HepG2 (cell line): ENCODE data around the gene TECTA. TPM values are rescaled to one million over a fixed set of nuclear protein-coding genes. Genes with fewer than 3 reads are reported as not detected.

Source experiments
- CREM ChIP-seq, 2 experiments: sonication (generic) in 1 of 2; formaldehyde crosslinking in 1 of 2; IDR thresholded peaks; 2 replicates each; pipeline versions ENCODE4 v1.4.0 to v1.6.1; 2016 to 2020; ENCODE audit warnings: antibody characterized with exemption in 1 of 2, mild to moderate bottlenecking in 1 of 2, missing genetic modification reagents in 1 of 2
- FLYWCH1 ChIP-seq: sonication (generic); formaldehyde crosslinking; IDR thresholded peaks from 2 replicates; pipeline ENCODE4 v1.8.1; 2023; ENCODE audit warnings: mild to moderate bottlenecking, missing genetic modification reagents
- HIVEP1 ChIP-seq: sonication (generic); formaldehyde crosslinking; IDR thresholded peaks from 2 replicates; pipeline ENCODE4 v1.4.0; 2020; ENCODE audit warnings: mild to moderate bottlenecking, missing genetic modification reagents
- HNF4A ChIP-seq: sonication (generic); formaldehyde crosslinking; IDR thresholded peaks from 2 replicates; pipeline ENCODE4 v1.4.0; 2020; ENCODE audit warnings: missing genetic modification reagents
- MAFF ChIP-seq: IDR thresholded peaks from 2 replicates; pipeline ENCODE4 v1.6.1; 2011; ENCODE audit warnings: low read depth, low read length, improper control_type of control experiment
- NR2F2 ChIP-seq: IDR thresholded peaks from 2 replicates; pipeline ENCODE4 v1.6.1; 2012; ENCODE audit warnings: low read depth, inconsistent platforms, borderline replicate concordance
- RAD51 ChIP-seq: fragments of 450-650 bp; IDR thresholded peaks from 2 replicates; pipeline ENCODE4 v1.6.1; 2016; ENCODE audit warnings: borderline replicate concordance
- RCOR2 ChIP-seq: IDR thresholded peaks from 2 replicates; pipeline ENCODE4 v1.6.1; 2016; ENCODE audit warnings: missing biosample characterization, missing genetic modification reagents
- SSRP1 ChIP-seq: IDR thresholded peaks from 2 replicates; pipeline ENCODE4 v1.6.1; 2016; ENCODE audit warnings: control low read depth
- ZBTB7A ChIP-seq: sonication (generic); formaldehyde crosslinking; IDR thresholded peaks from 2 replicates; pipeline ENCODE4 v1.8.0; 2022; ENCODE audit warnings: mild to moderate bottlenecking, missing genetic modification reagents
- ZKSCAN1 ChIP-seq: fragments of 150-350 bp; IDR thresholded peaks from 2 replicates; pipeline ENCODE4 v1.6.1; 2014; ENCODE audit warnings: low read length
- ZNF441 ChIP-seq: sonication (generic); formaldehyde crosslinking; IDR thresholded peaks from 2 replicates; pipeline ENCODE4 v1.7.0; 2021; ENCODE audit warnings: missing genetic modification reagents, borderline replicate concordance
- ZNF710 ChIP-seq: sonication (generic); formaldehyde crosslinking; IDR thresholded peaks from 2 replicates; pipeline ENCODE4 v1.5.0; 2020; ENCODE audit warnings: mild to moderate bottlenecking, missing genetic modification reagents, borderline replicate concordance
- ZNF781 ChIP-seq: sonication (generic); formaldehyde crosslinking; IDR thresholded peaks from 2 replicates; pipeline ENCODE4 v1.5.1; 2020; ENCODE audit warnings: borderline replicate concordance, mild to moderate bottlenecking, missing genetic modification reagents; ENCODE audit errors: not compliant biosample characterization
- polyA plus RNA-seq, 8 experiments: library from polyadenylated mRNA; depleted of rRNA in 3 of 8; stranded (reverse) in 7 of 8; unstranded in 1 of 8; fragments of >200 nt; fragmentation: Illumina TruSeq in 4 of 8; extraction: Trizol in 4 of 8; gene quantifications; 2 replicates each; pipeline versions ENCODE4 v1.2.1 to v1.2.3, GENCODE V29; 2011 to 2016; ENCODE audit warnings: low read depth in 4 of 8, missing spikeins in 1 of 8, mixed read lengths in 1 of 8; ENCODE audit not compliant: insufficient read depth in 1 of 8
- total RNA-seq, 5 experiments: library from RNA; depleted of rRNA; stranded (reverse); fragments of >200 nt; fragmentation: Illumina TruSeq; extraction: Trizol; gene quantifications; 2 replicates each; pipeline ENCODE4 v1.2.3, GENCODE V29; 2016; ENCODE audit warnings: low read depth in 1 of 5
- TF ChIP-seq, protein P1 (sequence below): IDR thresholded peaks from 2 replicates; pipeline ENCODE4 v1.6.1; 2016; ENCODE audit warnings: missing compliant biosample characterization, missing genetic modification reagents, borderline replicate concordance
- TF ChIP-seq, protein P2 (sequence below): IDR thresholded peaks from 2 replicates; pipeline ENCODE4 v1.6.1; 2016
- TF ChIP-seq, protein P3 (sequence below): sonication (generic); formaldehyde crosslinking; IDR thresholded peaks from 2 replicates; pipeline ENCODE4 v1.4.0; 2020; ENCODE audit warnings: missing genetic modification reagents
- TF ChIP-seq, protein P4 (sequence below): sonication (generic); formaldehyde crosslinking; IDR thresholded peaks from 2 replicates; pipeline ENCODE4 v1.4.0; 2020; ENCODE audit warnings: mild to moderate bottlenecking, missing genetic modification reagents, borderline replicate concordance
- TF ChIP-seq, protein P5 (sequence below): sonication (generic); formaldehyde crosslinking; IDR thresholded peaks from 2 replicates; pipeline ENCODE4 v1.4.0; 2020; ENCODE audit warnings: mild to moderate bottlenecking, low read depth, missing genetic modification reagents

The TECTA gene
- total and polyA plus RNA-seq, 2 of the 13 experiments (the other 11 are each of a cell fraction or from before 2014, with no cell fraction given) = 0.04 to 0.17 TPM

- TF ChIP-seq, protein P1, sequence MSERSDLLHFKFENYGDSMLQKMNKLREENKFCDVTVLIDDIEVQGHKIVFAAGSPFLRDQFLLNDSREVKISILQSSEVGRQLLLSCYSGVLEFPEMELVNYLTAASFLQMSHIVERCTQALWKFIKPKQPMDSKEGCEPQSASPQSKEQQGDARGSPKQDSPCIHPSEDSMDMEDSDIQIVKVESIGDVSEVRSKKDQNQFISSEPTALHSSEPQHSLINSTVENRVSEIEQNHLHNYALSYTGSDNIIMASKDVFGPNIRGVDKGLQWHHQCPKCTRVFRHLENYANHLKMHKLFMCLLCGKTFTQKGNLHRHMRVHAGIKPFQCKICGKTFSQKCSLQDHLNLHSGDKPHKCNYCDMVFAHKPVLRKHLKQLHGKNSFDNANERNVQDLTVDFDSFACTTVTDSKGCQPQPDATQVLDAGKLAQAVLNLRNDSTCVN = peak; percentile 55; the same call in 1 of the 2 replicates
- TF ChIP-seq RCOR2 (CRISPR knock-in tag) (no peak), NR2F2 (no peak), FLYWCH1 (no peak), ZNF710 (CRISPR knock-in tag) (no peak), HIVEP1 (CRISPR knock-in tag) (no peak), MAFF (no peak), ZNF781 (CRISPR knock-in tag) (no peak), HNF4A (peak; percentile 52), ZNF441 (CRISPR knock-in tag) (no peak), ZKSCAN1 (no peak), CREM (IDR thresholded peaks at IDR 0.05) (no peak), CREM (CRISPR knock-in tag; IDR thresholded peaks at IDR 0.05) (no peak), RAD51 (no peak), ZBTB7A (CRISPR knock-in tag) (no peak), SSRP1 (CRISPR knock-in tag) (no peak)
- TF ChIP-seq, protein P2, sequence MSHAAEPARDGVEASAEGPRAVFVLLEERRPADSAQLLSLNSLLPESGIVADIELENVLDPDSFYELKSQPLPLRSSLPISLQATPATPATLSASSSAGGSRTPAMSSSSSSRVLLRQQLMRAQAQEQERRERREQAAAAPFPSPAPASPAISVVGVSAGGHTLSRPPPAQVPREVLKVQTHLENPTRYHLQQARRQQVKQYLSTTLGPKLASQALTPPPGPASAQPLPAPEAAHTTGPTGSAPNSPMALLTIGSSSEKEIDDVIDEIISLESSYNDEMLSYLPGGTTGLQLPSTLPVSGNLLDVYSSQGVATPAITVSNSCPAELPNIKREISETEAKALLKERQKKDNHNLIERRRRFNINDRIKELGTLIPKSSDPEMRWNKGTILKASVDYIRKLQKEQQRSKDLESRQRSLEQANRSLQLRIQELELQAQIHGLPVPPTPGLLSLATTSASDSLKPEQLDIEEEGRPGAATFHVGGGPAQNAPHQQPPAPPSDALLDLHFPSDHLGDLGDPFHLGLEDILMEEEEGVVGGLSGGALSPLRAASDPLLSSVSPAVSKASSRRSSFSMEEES (CRISPR knock-in tag) = no peak
- TF ChIP-seq, protein P3, sequence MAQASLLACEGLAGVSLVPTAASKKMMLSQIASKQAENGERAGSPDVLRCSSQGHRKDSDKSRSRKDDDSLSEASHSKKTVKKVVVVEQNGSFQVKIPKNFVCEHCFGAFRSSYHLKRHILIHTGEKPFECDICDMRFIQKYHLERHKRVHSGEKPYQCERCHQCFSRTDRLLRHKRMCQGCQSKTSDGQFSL (CRISPR knock-in tag) = no peak
- TF ChIP-seq, protein P4, sequence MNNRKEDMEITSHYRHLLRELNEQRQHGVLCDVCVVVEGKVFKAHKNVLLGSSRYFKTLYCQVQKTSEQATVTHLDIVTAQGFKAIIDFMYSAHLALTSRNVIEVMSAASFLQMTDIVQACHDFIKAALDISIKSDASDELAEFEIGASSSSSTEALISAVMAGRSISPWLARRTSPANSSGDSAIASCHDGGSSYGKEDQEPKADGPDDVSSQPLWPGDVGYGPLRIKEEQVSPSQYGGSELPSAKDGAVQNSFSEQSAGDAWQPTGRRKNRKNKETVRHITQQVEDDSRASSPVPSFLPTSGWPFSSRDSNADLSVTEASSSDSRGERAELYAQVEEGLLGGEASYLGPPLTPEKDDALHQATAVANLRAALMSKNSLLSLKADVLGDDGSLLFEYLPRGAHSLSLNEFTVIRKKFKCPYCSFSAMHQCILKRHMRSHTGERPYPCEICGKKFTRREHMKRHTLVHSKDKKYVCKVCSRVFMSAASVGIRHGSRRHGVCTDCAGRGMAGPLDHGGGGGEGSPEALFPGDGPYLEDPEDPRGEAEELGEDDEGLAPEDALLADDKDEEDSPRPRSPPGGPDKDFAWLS = no peak
- TF ChIP-seq, protein P5, sequence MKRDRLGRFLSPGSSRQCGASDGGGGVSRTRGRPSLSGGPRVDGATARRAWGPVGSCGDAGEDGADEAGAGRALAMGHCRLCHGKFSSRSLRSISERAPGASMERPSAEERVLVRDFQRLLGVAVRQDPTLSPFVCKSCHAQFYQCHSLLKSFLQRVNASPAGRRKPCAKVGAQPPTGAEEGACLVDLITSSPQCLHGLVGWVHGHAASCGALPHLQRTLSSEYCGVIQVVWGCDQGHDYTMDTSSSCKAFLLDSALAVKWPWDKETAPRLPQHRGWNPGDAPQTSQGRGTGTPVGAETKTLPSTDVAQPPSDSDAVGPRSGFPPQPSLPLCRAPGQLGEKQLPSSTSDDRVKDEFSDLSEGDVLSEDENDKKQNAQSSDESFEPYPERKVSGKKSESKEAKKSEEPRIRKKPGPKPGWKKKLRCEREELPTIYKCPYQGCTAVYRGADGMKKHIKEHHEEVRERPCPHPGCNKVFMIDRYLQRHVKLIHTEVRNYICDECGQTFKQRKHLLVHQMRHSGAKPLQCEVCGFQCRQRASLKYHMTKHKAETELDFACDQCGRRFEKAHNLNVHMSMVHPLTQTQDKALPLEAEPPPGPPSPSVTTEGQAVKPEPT (CRISPR knock-in tag) = no peak
These were observed 9.4 kb upstream of the TECTA start (continued) for GRCh38 chr11:121091492-121092152.
